MM.1S (cell line): ENCODE measurements around the gene MESD.

Experiments used
- CTCF ChIP-seq: fragments of 300-600 bp; sonication (generic); IDR thresholded peaks from 2 replicates; pipeline ENCODE4 v1.5.1; 2016; ENCODE audit warnings: antibody characterized with exemption, low read length, mixed read lengths
- EZH2 ChIP-seq: fragments of 300-600 bp; sonication (generic); optimal IDR thresholded peaks from 2 replicates; pipeline ENCODE3; 2017; ENCODE audit warnings: low read depth, mild to moderate bottlenecking, antibody characterized with exemption, low read length, mixed read lengths
- EZH2phosphoT487 ChIP-seq: fragments of 300-600 bp; sonication (generic); IDR thresholded peaks from 2 replicates; pipeline ENCODE4 v1.6.1; 2018; ENCODE audit warnings: antibody characterized with exemption, low read length

GRCh38 chr15:80992441-80992840 is 2.8 kb upstream of the MESD start:
- no peak for TF ChIP-seq CTCF
- no peak for TF ChIP-seq EZH2
- no peak for TF ChIP-seq EZH2phosphoT487
